Lower lobe of right lung (tissue), 2 donors: Measurements from ENCODE around the gene ABCG5. TPM values are rescaled to one million over a fixed set of nuclear protein-coding genes. Genes with fewer than 3 reads are reported as not detected.

Experiments used
- ATAC-seq, 2 donors: fragments of 200-7000 bp; cut with Tn5 transposase; one replicate each; pipeline ENCODE4 v1.9.1; 2020 to 2022; ENCODE audit warnings: mild to moderate bottlenecking in 2 of 2, moderate library complexity in 2 of 2
- DNase-seq: peaks from one replicate; pipeline ENCODE4 v3.0.0-alpha.2; 2020
- H3K27ac ChIP-seq: fragments of 200-600 bp; one replicate; pipeline ENCODE4 v1.8.0; 2022
- H3K27me3 ChIP-seq: fragments of 200-600 bp; one replicate; pipeline ENCODE4 v1.8.0; 2022; ENCODE audit warnings: low read depth
- H3K36me3 ChIP-seq: fragments of 200-600 bp; one replicate; pipeline ENCODE4 v1.8.0; 2022; ENCODE audit warnings: mild to moderate bottlenecking
- H3K4me1 ChIP-seq: fragments of 200-600 bp; one replicate; pipeline ENCODE4 v1.8.0; 2022
- H3K4me3 ChIP-seq: fragments of 200-600 bp; one replicate; pipeline ENCODE4 v1.8.0; 2022; ENCODE audit warnings: mild to moderate bottlenecking
- H3K9me3 ChIP-seq: fragments of 200-600 bp; one replicate; pipeline ENCODE4 v1.8.0; 2022
- CTCF ChIP-seq: fragments of 200-600 bp; IDR thresholded peaks from one replicate; pipeline ENCODE4 v1.8.0; 2022; ENCODE audit warnings: antibody characterized with exemption, mild to moderate bottlenecking
- intact Hi-C: fragments of 100-400 bp; cut with DNase I; formaldehyde crosslinking; loops from one replicate; pipeline ENCODE4 v1.11.0; 2022
- total RNA-seq: library from RNA; stranded (reverse); fragmentation: NEBNext Ultra II Directional; extraction: Animal tissue kit (Norgen Biotek cat#: 25700); gene quantifications from one replicate; pipeline ENCODE4 v1.2.1, GENCODE V29; 2021
- donor health status: DM: no; HTN: yes; CAD: no; lungs with severe emphysema.

Gene ABCG5
- total RNA-seq, 1 donor from 2014 or later, result not detected

- intact Hi-C loops, result no loop called here
- H3K27ac ChIP-seq, result no peak overlapping the region
Observed at GRCh38 chr2:43766006-43766405, 72.6 kb downstream of the ABCG5 start.

GRCh38 chr2:43764086-43764705 is 74.4 kb downstream of the ABCG5 start:
- Histone ChIP-seq H3K27ac (no peak overlapping the region), H3K4me1 (no peaks in the 10 kb centered on the region), H3K36me3 (peaks cover 13% of the 10 kb centered on the region), H3K9me3 (no peaks in the 10 kb centered on the region), H3K27me3 (no peaks in the 10 kb centered on the region), H3K4me3 (no peak overlapping the region)
- DNase-seq (no peak), ATAC-seq (no peak)
- TF ChIP-seq CTCF, result no peak
- intact Hi-C loops, result no loop called here

More at GRCh38 chr2:43766006-43766405, 72.6 kb downstream of the ABCG5 start:
- Histone ChIP-seq H3K4me1 (no peaks in the 10 kb centered on the region), H3K9me3 (no peaks in the 10 kb centered on the region), H3K4me3 (no peak overlapping the region), H3K27me3 (no peaks in the 10 kb centered on the region), H3K36me3 (peaks cover 13% of the 10 kb centered on the region)
- no peak for TF ChIP-seq CTCF
- DNase-seq (no peak), ATAC-seq (no peak)

GRCh38 chr2:43763091-43763490 is 75.5 kb downstream of the ABCG5 start:
- no peak for DNase-seq
- intact Hi-C loops, result no loop called here
- no peak for ATAC-seq
- Histone ChIP-seq H3K4me1 (no peaks in the 10 kb centered on the region), H3K27ac (no peak overlapping the region), H3K4me3 (no peak overlapping the region), H3K9me3 (no peaks in the 10 kb centered on the region), H3K27me3 (no peaks in the 10 kb centered on the region), H3K36me3 (peaks cover 13% of the 10 kb centered on the region)
- TF ChIP-seq CTCF, result no peak

Other genes with a start within 250 kb of the ABCG5 start
- 41.2 TPM for gene THADA, start 242.8 kb downstream of the ABCG5 start, total RNA-seq
- gene PLEKHH2, start 201.6 kb downstream of the ABCG5 start, total RNA-seq, result 42.0 TPM
- 0.44 TPM for gene C1GALT1C1L, start 162.4 kb downstream of the ABCG5 start, total RNA-seq
- 22.7 TPM for gene DYNC2LI1, start 64.8 kb downstream of the ABCG5 start, total RNA-seq
- gene ABCG8, start 132 bp upstream of the ABCG5 start, total RNA-seq, result not detected
- gene LRPPRC, start 157.2 kb upstream of the ABCG5 start, total RNA-seq, result 58.0 TPM